Cerebellar nuclear complex (tissue), 1 donor: ENCODE data around the gene MCU.
"Not testable (repeated sequence)": the region's sequence is repeated elsewhere in the genome, so short reads cannot be mapped to it uniquely, and the experiment has no call there.

Source experiments
- DNase-seq, 2 experiments: peaks; one replicate each; lab custom pipeline; 2025; lab: John Stamatoyannopoulos, UW

The MCU gene

DNA sequence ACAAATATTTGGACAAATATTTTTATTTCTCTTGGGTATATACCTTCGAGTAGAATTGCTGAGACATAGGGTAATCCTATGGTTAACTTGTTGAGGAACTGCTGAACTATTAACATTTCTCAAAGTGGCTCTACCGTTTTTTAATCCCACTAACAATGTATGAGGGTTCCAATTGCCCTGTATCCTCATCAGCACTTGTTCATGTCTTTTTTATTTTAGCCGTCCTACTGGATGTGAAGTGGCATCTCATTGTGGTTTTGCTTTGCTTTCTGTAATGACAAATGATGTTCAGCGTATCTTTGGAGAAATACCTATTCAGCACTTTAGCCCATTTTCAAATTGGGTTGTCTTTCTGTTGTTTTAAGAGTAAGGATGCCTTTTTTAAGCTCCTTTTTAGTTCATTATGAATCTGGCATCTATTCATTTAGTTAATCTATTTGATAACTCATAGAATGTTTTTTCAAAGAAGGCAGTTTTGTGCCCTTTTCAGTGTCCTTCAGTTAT lies 40.0 kb downstream of the MCU start:
- no peak for DNase-seq

DNA sequence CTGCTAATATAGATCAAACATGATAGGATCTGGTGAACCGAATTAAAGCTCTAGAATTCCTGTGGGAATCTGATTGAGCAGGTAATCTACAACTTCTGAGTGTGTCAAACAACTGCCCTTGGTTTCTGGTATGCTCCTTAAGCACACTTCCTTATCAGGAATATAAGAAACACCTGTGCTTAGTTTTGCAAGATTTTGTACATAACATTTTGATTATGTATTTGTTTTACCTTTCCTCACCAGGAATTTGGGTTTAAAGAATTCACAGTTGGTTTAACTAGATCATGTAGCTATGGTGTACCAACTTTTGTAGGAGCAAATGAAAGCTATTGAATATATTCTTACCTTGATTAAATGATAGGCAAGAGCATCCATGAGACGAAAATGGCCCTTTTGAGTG lies 40.6 kb downstream of the MCU start:
- DNase-seq, result no peak

DNA sequence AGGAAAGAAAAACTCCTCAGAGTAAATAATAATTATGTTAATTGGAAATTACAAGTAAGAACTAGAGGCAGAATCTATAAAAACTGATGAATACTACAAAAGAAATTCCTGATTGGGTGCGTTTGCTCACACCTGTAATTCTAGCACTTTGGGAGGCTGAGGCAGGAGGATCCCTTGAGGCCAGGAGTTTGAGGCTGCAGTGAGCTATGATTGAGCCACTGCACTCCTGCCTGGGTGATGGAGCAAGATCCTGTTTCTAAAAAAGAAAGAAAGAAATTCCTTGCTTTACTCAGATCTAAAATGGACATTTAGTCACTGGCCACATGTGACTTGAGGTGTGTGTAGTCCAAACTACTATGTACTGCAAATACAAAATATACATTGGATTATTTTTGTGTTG lies 42.0 kb downstream of the MCU start:
- DNase-seq, result no peak

DNA sequence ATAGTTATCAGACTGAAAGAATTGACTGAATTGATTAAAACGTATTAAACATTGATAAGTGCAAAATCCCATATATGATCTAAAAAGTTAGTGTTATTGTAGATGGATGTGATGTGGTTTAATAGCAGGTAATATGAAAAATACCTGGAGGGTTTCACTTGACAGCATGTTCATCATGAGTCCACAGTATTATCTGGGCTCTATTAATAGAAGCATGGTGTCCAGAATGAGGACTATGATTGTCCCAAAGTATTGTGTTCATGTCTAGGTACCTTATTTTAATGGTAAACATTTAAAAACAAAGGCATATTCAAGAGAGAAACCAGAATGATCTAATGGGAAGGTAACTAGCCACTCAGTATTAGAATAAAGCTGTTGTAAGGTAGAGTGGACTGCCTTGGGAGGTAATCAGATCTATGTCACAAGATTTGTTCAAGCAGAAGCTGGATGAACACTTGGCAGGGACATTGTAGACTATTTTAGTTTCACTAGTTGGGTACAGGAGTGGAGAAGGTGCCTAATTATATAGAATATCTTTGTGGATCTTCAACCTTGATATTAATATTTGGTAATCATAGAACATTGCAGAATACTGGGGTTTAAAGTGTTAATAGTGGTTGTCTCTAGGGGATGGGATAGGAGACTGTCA lies 43.5 kb downstream of the MCU start:
- DNase-seq, result no peak

DNA sequence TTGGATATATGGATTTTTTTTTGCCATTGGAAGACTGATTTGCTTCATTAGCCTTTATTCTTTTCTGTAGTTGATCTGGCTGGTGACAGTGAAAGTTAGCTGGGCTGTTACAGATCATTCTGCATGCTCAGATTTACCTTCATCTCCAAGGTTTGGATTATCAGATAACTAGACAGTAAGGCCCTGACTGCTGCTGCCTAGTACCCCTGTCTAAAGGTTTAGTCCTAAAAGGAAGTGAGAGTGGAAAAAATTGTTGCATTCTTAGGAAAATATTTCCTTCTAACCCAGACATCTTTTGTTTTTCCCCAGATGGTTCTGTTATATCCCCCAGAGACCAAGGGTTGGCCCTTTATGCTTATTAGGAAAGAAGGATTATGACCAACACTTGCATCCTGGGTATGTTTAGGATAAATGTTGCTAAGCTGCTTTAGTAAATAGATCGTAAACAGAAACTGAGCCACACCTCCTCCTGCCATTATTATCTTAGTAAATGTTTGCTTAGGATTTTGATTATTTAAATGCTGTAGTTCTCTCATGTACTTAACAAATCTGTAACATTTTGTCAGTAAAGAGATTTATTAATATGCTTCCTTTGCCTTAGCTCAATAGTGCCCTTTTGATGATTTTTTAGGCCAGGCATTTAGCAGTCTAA lies 44.4 kb downstream of the MCU start:
- no peak for DNase-seq

DNA sequence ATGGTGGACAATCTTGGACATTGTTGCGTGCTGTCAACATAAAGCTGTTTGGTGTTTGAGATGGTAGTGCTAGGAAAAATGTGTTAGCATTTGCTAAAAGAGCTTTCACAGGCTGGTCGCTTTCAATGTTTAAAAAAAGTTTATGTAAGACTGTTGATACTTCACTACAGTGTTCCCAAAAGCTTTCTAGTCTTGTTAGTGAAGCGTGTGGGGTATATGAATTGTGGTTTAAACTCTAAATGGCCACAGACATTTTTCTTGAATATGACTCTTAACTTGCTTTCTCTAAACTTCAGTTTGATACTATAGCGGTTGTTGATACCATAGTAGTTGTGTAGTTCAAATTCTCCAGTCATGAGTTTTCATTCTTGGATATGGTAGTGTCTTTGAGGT lies 44.9 kb downstream of the MCU start:
- no peak for DNase-seq

DNA sequence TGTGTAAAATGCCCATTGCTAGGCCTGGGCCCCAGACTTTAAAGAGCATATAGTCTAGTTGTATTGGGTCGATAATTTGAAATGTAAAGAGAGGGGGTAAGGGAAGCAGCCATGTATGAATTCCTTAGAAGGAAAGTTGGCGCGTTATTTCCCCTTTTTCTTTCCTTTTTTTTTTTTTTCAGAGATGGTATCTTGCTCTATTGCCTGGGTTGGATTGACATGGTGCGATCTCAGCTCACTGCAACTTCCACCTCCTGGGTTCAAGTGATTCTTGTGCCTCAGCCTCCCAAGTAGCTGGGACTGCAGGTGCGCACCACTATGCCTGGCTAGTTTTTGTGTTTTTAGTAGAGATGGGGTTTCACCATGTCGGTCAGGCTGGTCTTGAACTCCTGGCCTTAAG lies 45.4 kb downstream of the MCU start:
- not testable (repeated sequence) for DNase-seq

DNA sequence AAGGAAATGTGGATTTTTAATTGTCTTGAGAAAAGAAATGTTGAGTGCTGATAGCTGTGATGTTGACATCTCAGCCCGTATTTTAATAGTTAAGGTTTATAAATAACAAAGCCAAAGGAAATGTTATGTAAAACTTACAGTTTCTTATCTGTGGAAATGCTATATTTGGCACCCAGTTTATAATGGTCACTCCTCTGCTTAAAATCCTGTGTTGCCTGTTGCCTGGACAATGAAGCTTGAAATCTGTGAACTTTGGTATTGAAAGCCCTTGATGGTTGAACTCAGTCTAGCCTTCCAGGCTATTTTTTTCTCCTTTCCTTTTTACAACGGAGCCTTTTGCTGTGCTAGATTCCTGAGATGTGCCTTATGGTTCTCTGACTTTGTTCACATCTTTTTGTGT lies 46.5 kb downstream of the MCU start:
- no peak for DNase-seq

DNA sequence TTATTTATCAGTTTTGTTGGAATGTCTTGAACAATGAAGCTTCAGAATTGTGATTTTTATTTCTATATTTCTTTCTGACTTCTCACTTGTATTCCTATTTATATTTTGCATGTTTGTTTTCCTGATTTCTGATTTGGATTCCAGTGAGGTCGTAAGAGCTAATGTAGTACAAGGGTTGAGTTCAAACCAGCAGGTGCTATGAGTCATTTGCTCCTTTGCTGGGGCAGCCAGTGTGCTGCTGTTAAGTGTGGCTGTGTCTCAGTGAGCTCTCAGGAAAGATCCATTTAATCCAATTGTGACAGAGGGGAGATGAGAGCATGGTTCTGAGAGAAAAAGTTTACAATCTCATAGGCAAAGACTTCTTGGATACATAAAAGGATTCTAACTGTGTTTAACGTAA lies 48.6 kb downstream of the MCU start:
- DNase-seq, result no peak

DNA sequence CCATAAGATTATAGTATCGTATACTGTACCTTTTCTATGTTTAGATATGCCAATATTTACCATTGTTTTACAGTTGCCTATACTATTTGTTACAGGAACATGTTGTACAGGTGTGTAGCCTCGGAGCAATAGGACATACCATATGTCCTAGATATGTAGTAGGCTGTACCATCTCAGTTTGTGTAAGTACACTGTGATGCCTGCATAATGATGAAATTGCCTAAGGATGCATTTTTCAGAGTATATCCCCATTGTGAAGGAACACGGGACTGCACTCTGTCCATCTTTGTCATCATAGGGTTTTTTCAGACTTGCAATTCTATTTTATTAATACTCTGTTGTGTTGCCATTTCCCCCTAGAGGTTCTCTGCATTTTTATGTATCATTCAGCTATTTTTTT lies 50.1 kb downstream of the MCU start:
- DNase-seq, result no peak

DNA sequence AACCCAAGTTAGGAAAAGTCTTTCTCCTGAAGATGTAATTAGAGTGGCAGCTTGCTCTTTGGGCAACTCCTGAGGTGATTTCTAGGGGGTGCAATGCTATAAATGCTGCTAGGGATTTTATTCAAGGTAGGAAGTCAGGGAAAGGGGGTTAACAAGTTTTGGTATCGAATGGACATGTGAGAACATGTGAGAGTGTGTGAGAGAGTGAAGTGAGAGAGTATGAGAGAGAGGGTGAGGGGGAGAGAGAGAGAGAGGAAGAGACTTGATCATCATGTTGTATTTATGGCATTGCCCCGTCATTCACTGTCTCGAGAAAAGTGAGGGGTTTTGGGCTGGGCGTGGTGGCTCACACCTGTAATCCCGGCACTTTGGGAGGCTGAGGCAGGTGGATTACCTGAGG lies 50.9 kb downstream of the MCU start:
- DNase-seq, result no peak

DNA sequence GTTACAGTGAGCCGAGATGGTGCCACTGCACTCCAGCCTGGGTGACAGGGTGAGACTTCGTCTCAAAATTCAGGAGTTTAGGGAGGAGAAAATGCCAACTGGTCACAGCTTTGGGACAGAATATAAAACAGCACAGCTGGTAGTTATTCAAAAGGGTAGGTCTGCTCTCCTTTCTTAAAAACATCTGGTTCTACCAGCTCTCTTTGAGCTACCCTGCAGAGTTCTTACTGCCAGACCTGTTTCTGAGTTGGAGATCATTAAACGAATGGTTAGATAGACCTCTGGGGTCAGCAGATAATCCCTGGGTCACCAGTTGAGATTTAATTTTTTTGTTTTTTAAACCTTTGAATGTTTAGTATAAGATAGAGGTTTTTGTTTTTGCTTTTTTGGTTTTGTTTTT lies 52.6 kb downstream of the MCU start:
- no peak for DNase-seq

DNA sequence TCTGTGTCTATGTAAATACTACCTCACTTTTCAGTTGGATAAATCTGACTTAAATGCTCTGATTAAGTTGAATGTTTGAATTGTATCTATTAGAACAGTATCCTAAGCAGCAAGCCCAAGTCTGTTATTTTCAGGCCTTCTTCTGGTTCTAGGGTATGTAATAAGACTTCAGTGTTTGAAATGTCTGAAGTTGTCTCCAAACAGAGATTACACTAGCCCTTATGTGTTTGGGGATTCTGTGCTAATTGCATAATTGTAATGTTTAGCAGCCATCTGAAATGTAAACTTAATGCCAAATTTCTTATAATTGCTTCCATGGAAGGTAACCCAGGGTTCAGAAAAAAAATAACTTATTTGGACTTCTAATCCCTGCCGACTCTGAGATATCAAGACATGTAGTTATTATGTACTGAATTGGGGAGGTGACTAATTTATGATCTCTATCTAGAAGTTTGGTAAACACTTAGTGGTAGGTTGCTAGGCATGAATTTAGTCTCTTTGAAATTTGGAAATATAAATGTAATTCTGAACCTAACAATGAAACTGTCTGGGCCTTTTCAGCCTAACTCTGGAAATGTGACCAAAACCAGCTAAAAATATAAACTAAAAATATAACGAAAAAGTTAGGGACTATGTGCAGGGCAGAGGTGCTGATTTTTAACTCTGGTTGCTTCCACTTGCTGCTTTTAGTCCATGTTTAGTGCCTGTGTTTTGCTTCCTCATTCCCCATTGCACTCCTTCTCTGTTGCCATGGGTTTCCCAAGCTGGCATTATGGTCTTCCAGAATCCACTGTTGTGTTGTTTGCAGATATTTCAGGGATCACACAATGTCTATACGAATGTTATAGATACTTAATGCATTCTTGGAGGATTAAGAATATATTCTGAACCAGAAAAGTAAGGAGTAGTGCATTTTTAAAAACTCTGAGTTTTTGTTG lies 54.8 kb downstream of the MCU start:
- no peak for DNase-seq

DNA sequence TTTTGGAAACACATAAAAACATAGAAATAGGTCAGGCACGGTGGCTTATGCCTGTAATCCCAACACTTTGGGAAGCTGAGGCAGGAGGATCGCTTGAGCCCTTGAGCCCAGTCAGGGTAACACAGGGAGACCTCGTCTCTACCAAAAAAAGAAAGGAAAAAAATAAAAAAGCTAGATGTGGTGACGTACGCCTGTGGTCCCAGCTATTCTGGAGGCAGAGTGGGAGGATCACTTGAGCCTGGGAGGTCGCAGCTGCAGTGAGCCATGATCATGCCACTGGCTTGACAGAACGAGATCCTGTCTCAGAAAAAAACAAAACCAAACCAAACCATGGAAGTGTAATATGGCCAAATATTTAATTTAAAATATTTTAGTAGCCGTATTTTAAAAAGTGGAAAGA lies 55.6 kb downstream of the MCU start:
- DNase-seq, result no peak

DNA sequence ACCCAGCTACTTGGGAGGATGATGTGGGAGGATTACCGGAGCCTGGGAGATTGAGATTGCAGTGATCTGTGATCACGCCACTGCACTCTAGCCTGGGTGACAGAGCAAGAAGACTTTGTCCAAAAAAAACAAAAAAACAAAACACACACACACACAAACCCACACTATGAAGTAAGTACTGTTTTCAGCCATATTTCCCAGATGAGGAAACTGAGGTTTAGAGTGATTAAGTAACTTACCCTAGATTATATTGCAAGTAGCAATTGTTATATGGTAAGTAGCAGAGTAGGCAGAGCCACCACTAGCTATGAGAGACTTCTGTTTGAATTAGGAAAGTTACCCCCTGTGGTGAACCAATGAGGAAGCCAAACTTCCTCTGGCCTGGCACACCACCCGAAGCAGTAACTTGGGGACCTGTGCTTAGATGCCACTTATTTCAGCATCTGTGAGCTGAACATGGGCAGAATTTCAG lies 61.9 kb downstream of the MCU start:
- no peak for DNase-seq

DNA sequence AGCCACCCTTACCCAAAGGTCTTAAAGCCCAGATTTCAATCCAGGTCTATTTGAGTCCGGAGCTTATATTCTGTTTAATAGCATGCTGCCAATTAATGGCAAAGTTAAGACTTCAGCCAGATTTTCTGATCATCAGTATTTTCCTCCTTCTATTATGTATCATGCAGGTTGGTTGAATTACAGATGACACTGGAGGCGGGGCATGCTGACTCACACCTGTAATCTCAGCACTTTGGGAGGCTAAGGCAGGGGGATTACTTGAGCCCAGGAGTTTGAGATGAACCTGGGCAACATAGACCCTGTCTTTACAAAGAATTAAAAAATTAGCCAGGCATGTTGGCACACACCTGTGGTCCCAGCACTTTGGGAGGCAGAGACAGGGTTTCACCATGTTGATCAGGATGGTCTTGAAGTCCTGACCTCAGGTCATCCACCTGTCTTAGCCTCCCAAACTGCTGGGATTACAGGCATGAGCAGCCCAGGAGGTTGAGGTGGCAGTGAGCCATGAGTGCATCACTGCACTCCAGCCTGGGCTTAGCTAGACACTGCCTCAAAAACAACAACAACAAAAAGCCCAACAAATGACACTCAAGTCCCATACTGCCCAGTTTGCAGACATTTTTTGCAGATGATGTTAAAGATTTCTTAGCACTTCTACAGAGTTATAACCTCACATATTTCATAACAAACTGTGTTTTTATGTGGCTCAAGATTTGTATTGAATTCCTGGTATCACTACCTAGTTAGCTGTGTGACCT lies 62.5 kb downstream of the MCU start:
- DNase-seq, result no peak

DNA sequence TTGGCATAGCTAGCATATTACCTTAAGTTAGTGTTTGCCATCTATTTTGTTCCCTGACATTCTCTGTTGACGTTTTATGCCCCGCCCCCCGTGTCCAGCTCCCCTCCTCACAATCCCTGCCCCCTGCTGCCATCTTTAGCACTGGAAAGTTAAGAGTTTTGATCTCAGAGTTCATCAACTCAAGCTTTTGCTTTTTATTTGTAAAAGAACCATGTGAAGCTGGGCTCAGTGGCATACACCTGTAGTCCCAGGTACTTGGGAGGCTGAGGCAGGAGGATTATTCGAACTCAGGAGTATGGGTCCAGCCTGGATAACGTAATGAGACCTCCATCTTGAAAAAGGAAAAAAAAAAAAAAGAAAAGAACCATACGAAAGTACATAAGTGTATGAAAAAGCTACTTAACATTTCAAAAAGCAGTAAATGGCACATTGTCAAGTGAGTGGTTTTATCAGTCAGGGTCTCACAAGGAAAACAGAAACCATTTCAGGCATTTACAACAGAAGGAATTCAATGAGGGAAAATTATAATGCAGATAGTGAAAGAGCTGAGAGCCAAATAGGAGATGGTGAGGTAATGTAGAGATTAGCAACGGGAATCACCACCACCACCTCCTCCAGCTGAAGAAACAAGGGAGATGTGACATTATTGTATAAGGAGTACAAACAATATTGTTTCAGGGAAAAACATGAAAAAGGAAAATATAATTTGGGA lies 64.9 kb downstream of the MCU start:
- DNase-seq, result no peak

DNA sequence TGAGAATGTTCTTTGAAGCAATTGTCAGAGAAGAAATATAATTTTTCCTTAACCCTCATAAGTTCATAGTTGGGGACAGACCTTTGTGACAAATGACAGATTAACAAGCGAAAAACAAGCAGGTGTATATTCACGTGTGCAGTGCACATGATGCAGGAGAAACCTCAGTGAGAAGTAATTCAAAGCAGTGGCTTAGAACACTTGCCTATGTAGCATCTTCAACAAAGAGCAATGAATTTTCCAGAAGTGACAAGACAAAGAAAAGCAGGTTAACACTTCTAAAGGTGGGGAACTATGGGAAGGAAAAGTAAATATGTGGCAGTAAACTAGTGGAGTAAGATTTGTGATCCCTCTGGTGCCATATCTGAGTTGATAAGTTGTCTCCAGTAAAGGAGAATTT lies 65.8 kb downstream of the MCU start:
- DNase-seq, result no peak

DNA sequence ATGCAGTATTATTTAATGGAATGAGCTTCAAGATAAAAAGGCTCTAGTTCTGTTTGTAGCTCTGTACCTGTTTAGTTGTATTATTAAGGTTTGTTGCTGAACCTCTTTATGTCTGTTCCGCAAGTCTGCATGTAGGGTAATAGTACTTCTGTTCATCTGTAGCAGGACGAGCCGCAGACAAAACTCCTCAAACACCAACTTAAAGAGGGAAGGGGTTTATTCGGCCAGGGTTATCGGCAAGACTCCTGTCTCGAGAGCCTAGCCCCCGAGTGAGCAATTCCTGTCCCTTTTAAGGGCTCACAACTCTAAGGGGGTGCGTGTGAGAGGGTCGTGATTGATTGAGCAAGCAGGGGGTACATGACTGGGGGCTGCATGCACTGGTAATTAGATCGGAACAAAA lies 67.0 kb downstream of the MCU start:
- not testable (repeated sequence) for DNase-seq

DNA sequence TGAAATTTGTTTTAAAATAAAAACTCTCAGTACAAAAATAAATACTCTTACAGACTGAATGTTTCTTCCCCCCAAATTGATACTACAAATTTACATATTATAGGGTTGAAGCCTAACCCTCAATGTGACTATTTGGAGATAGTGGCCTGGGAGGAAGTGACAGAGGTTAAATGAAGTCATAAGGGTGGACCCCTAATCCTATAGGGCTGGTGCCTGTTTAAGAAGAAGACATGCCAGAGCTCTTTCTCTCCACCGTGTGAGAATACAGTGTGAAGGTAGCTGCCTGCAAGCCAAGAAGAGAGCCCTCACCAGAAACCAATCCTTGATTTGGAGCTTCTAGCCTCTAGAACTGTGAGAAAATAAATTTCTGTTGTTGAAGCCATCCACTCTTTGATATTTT lies 67.6 kb downstream of the MCU start:
- no peak for DNase-seq

DNA sequence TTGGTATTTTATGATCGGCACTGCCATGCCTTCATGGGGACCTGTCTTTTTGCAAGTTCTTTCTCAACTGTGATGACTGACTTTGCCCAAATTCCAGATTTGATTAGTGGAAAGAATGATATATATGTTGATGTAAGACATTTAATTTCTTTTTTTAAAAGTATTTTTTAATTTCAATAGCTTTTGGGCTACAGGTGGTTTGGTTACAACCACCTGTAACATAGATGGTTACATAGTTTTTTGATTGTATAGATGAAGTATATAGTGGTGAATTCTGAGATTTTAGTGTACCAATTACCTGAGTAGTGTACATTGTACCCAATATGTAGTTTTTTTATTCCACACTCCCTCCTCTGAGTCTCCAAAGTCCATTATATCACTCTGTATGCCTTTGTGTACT lies 69.6 kb downstream of the MCU start:
- DNase-seq, result no peak
